CD4-positive, alpha-beta memory T cell (primary cell): ENCODE data around the gene CARF. TPM values are rescaled to one million over a fixed set of nuclear protein-coding genes. Genes with fewer than 3 reads are reported as not detected.

Experiments
- CTCF ChIA-PET: fragments of 350-600 bp; sonication (Branson Sonifier 250); formaldehyde crosslinking; loops from one replicate; lab custom pipeline; 2021; ENCODE audit warnings: inconsistent platforms; ENCODE audit not compliant: partially characterized antibody; lab: Charles Lee
- POLR2A ChIA-PET: fragments of 350-600 bp; sonication (Branson Sonifier 250); formaldehyde crosslinking; loops from one replicate; lab custom pipeline; 2021; ENCODE audit not compliant: partially characterized antibody; lab: Charles Lee
- DNase-seq, 5 donors: peaks; one replicate each; pipeline versions ENCODE4 v3.0.0 to v3.0.0-alpha.2; 2020 to 2022; ENCODE audit warnings: mixed read lengths in 1 of 5
- H3K27ac ChIP-seq: one replicate; pipeline ENCODE4 v1.7.0; 2013; ENCODE audit warnings: low read depth, low read length
- H3K27me3 ChIP-seq: 2 replicates; pipeline ENCODE4 v1.7.0; 2013; ENCODE audit warnings: mild to moderate bottlenecking, low read length, moderate library complexity; ENCODE audit not compliant: insufficient read depth
- H3K36me3 ChIP-seq: 2 replicates; pipeline ENCODE4 v1.7.0; 2013; ENCODE audit warnings: mild to moderate bottlenecking, low read length, moderate library complexity; ENCODE audit not compliant: insufficient read depth
- H3K4me1 ChIP-seq: 2 replicates; pipeline ENCODE4 v1.7.0; 2013; ENCODE audit warnings: mild to moderate bottlenecking, low read length, moderate library complexity; ENCODE audit not compliant: insufficient read depth
- H3K4me3 ChIP-seq, 2 donors: one replicate each; pipeline ENCODE4 v1.7.0; 2013; ENCODE audit warnings: low read length in 2 of 2, mild to moderate bottlenecking in 1 of 2
- H3K9me3 ChIP-seq, 2 donors: one replicate each; pipeline ENCODE4 v1.7.0; 2013; ENCODE audit warnings: low read length in 2 of 2, control low read depth in 1 of 2; ENCODE audit not compliant: control insufficient read depth in 1 of 2
- H3K27ac Mint-ChIP-seq, 7 donors: one replicate each; pipeline ENCODE4 v1.8.0; 2020 to 2021; ENCODE audit warnings: mixed read lengths in 7 of 7, mild to moderate bottlenecking in 6 of 7, inconsistent platforms in 3 of 7, moderate library complexity in 3 of 7
- H3K27me3 Mint-ChIP-seq, 2 donors: one replicate each; pipeline ENCODE4 v1.8.0; 2020 to 2021; ENCODE audit warnings: mixed read lengths in 2 of 2
- H3K36me3 Mint-ChIP-seq, 2 donors: one replicate each; pipeline ENCODE4 v1.8.0; 2020 to 2021; ENCODE audit warnings: mixed read lengths in 2 of 2, inconsistent platforms in 1 of 2, mild to moderate bottlenecking in 1 of 2
- H3K4me1 Mint-ChIP-seq, 4 donors: one replicate each; pipeline ENCODE4 v1.8.0; 2020 to 2021; ENCODE audit warnings: mixed read lengths in 4 of 4, mild to moderate bottlenecking in 1 of 4
- H3K4me3 Mint-ChIP-seq, 8 donors: one replicate each; pipeline ENCODE4 v1.8.0; 2020 to 2021; ENCODE audit warnings: mixed read lengths in 8 of 8, mild to moderate bottlenecking in 7 of 8, moderate library complexity in 6 of 8, inconsistent platforms in 3 of 8
- H3K9me3 Mint-ChIP-seq, 8 donors: one replicate each; pipeline ENCODE4 v1.8.0; 2020 to 2021; ENCODE audit warnings: mixed read lengths in 8 of 8, mild to moderate bottlenecking in 5 of 8, inconsistent platforms in 3 of 8, moderate library complexity in 1 of 8
- intact Hi-C: fragments of 100-400 bp; cut with micrococcal nuclease; formaldehyde crosslinking; loops from one replicate; pipeline ENCODE4 v1.15.1; 2023
- polyA plus RNA-seq, 2 donors: library from polyadenylated mRNA; unstranded; fragments of 300-500 nt; fragmentation: Illumina TruSeq; gene quantifications; one replicate each; pipeline ENCODE4 v1.2.3, GENCODE V29; 2021
- total RNA-seq, 2 experiments: library from RNA; stranded (reverse); gene quantifications; one replicate each; pipeline ENCODE4 v1.2.3, GENCODE V29; 2021

Gene CARF
- total RNA-seq (10 to 100 TPM; 24.4 to 27.6 TPM), polyA plus RNA-seq (1 to 10 TPM; 1.9 to 5.3 TPM)

GRCh38 chr2:202911512-202912341 lies at the start of gene CARF, which contains the start of gene WDR12:
Gene CARF (plus strand): TSS chr2:202912275. CDS start chr2:202941903, 29,628 bp downstream.
Gene WDR12 (minus strand): TSS chr2:202911673. CDS start chr2:202911476, 197 bp downstream.
- peak within 1 kb of the TSS; percentile 92 to 99 (median 98) for H3K4me3 Mint-ChIP-seq
- CTCF ChIA-PET: interaction anchor here (0.6 to 2.1 kb wide), 5 partner anchors 11 to 906 kb away, joined by 3 to 7 read pairs (median 3); partner anchors contain the start of gene CYP20A1
- H3K27me3 Mint-ChIP-seq: no peaks in the 10 kb centered on the region
- DNase-seq: peak; percentile 92
- H3K4me3 ChIP-seq: peak within 1 kb of the TSS; percentile 94 to 96
- H3K27ac Mint-ChIP-seq: peak within 1 kb of the TSS; percentile 93 to 99 (median 98)
- H3K9me3 ChIP-seq: no peaks in the 10 kb centered on the region
- H3K36me3 Mint-ChIP-seq: peaks cover 0 to 12% of the 10 kb centered on the region in 2 donors
- H3K36me3 ChIP-seq: no peaks in the 10 kb centered on the region
- intact Hi-C loops: loop anchor here (1.0 to 5.0 kb wide), 4 partner anchors 103 to 1459 kb away; partner anchors contain the start of genes FAM117B, NBEAL1, STRADB and TRAK2
- peaks cover 16 to 48% (median 32%) of the 10 kb centered on the region in 4 donors for H3K4me1 Mint-ChIP-seq
- H3K27ac ChIP-seq: peak within 1 kb of the TSS; percentile 74
- peaks cover 15% of the 10 kb centered on the region for H3K4me1 ChIP-seq
- POLR2A ChIA-PET: interaction anchor here (0.9 to 2.4 kb wide), 9 partner anchors 37 to 534 kb away, joined by 3 to 28 read pairs (median 4); partner anchors contain the start of genes CYP20A1, FAM117B, ICA1L and NBEAL1
- H3K9me3 Mint-ChIP-seq: no peaks in the 10 kb centered on the region
- H3K27me3 ChIP-seq: no peaks in the 10 kb centered on the region

GRCh38 chr2:202870431-202871299 lies 41.4 kb upstream of the CARF start:
- H3K4me1 Mint-ChIP-seq: peaks cover 5 to 13% (median 9%) of the 10 kb centered on the region in 4 donors
- H3K4me3 Mint-ChIP-seq: peak overlapping the region; percentile 87 to 97 (median 94)
- peak; percentile 44 to 57 (median 51) for DNase-seq
- no peaks in the 10 kb centered on the region for H3K9me3 Mint-ChIP-seq
- Histone ChIP-seq H3K27me3 (no peaks in the 10 kb centered on the region), H3K4me3 (peak overlapping the region; percentile 59 to 62), H3K4me1 (peaks cover 3% of the 10 kb centered on the region), H3K27ac (peak overlapping the region; percentile 51), H3K36me3 (no peaks in the 10 kb centered on the region), H3K9me3 (no peaks in the 10 kb centered on the region)
- ChIA-PET CTCF (interaction anchor here (0.5 to 4.6 kb wide), 14 partner anchors 10 to 322 kb away, joined by 3 to 53 read pairs (median 3); no protein-coding TSS in a partner anchor), POLR2A (interaction anchor here (0.5 to 2.6 kb wide), 7 partner anchors 9 to 282 kb away, joined by 3 to 9 read pairs (median 4); partner anchors contain the start of genes FAM117B and WDR12)
- peak overlapping the region in 6 of 7 donors; percentile 18 to 71 (median 59) for H3K27ac Mint-ChIP-seq
- no peaks in the 10 kb centered on the region for H3K27me3 Mint-ChIP-seq
- intact Hi-C loops: loop anchor here (1.0 to 10.0 kb wide), 6 partner anchors 39 to 367 kb away; partner anchors contain the start of genes CYP20A1, FAM117B and NBEAL1
- peaks cover 0 to 6% of the 10 kb centered on the region in 2 donors for H3K36me3 Mint-ChIP-seq

- POLR2A ChIA-PET: interaction anchor here (1.1 to 2.6 kb wide), 4 partner anchors 10 to 236 kb away, joined by 3 to 9 read pairs (median 4); partner anchors contain the start of genes FAM117B, NBEAL1 and WDR12
- peaks cover 3% of the 10 kb centered on the region for H3K4me1 ChIP-seq
- peak within 1 kb of the TSS; percentile 59 to 62 for H3K4me3 ChIP-seq
- Mint-ChIP-seq H3K27me3 (no peaks in the 10 kb centered on the region), H3K4me1 (peaks cover 5 to 13% (median 9%) of the 10 kb centered on the region in 4 donors), H3K9me3 (no peaks in the 10 kb centered on the region), H3K36me3 (peaks cover 0 to 6% of the 10 kb centered on the region in 2 donors), H3K27ac (peak within 1 kb of the TSS in 6 of 7 donors; percentile 56 to 85 (median 70)), H3K4me3 (peak within 1 kb of the TSS; percentile 90 to 97 (median 94))
- intact Hi-C loops: loop anchor here (2.0 to 10.0 kb wide), 3 partner anchors 143 to 366 kb away; partner anchors contain the start of genes CYP20A1, FAM117B and NBEAL1
- no peaks in the 10 kb centered on the region for H3K27me3 ChIP-seq
- no peaks in the 10 kb centered on the region for H3K36me3 ChIP-seq
- DNase-seq: peak; percentile 29 to 58 (median 42)
- CTCF ChIA-PET: interaction anchor here (0.5 to 4.6 kb wide), 12 partner anchors 9 to 321 kb away, joined by 3 to 53 read pairs (median 4); no protein-coding TSS in a partner anchor
- peak within 1 kb of the TSS; percentile 51 for H3K27ac ChIP-seq
- H3K9me3 ChIP-seq: no peaks in the 10 kb centered on the region
These were observed 40.6 kb upstream of the CARF start, which contains the start of gene ICA1L for GRCh38 chr2:202871300-202872141. Gene ICA1L (minus strand): TSS chr2:202871766. CDS start chr2:202829009, 42,757 bp downstream.

GRCh38 chr2:202877699-202878098 lies 34.4 kb upstream of the CARF start:
- no peak overlapping the region for H3K4me3 ChIP-seq
- H3K27me3 Mint-ChIP-seq: no peaks in the 10 kb centered on the region
- ChIA-PET POLR2A (no interaction called here), CTCF (interaction anchor here (0.6 kb wide), 1 partner anchor 9 kb away, joined by 3 read pairs; no protein-coding TSS in a partner anchor)
- peaks cover 0 to 4% (median under 1%) of the 10 kb centered on the region in 4 donors for H3K4me1 Mint-ChIP-seq
- H3K9me3 ChIP-seq: no peaks in the 10 kb centered on the region
- H3K27me3 ChIP-seq: no peaks in the 10 kb centered on the region
- no peaks in the 10 kb centered on the region for H3K4me1 ChIP-seq
- no peaks in the 10 kb centered on the region for H3K36me3 ChIP-seq
- no peak overlapping the region for H3K27ac ChIP-seq
- intact Hi-C loops: loop anchor here (10.0 kb wide), 1 partner anchor 137 kb away; the partner anchor contains the start of gene NBEAL1
- H3K36me3 Mint-ChIP-seq: peaks cover 3 to 4% of the 10 kb centered on the region in 2 donors
- H3K9me3 Mint-ChIP-seq: no peaks in the 10 kb centered on the region
- H3K27ac Mint-ChIP-seq: no peak overlapping the region
- DNase-seq: no peak
- H3K4me3 Mint-ChIP-seq: no peak overlapping the region

- Histone ChIP-seq H3K4me3 (no peak overlapping the region), H3K4me1 (no peaks in the 10 kb centered on the region), H3K27ac (no peak overlapping the region), H3K36me3 (peaks cover 6% of the 10 kb centered on the region), H3K27me3 (no peaks in the 10 kb centered on the region), H3K9me3 (no peaks in the 10 kb centered on the region)
- H3K36me3 Mint-ChIP-seq: peaks cover 22 to 31% of the 10 kb centered on the region in 2 donors
- H3K4me3 Mint-ChIP-seq: no peak overlapping the region
- no peak overlapping the region for H3K27ac Mint-ChIP-seq
- ChIA-PET CTCF (interaction anchor here (1.7 kb wide), 1 partner anchor 10 kb away, joined by 9 read pairs; the partner anchor contains the start of gene ICA1L), POLR2A (no interaction called here)
- intact Hi-C loops: no loop called here
- H3K9me3 Mint-ChIP-seq: no peaks in the 10 kb centered on the region
- H3K27me3 Mint-ChIP-seq: no peaks in the 10 kb centered on the region
- no peak for DNase-seq
- H3K4me1 Mint-ChIP-seq: no peaks in the 10 kb centered on the region
These were observed 30.5 kb upstream of the CARF start for GRCh38 chr2:202881570-202881969.
